A549 treated with AZD9567 at 1 μM for 4 hours (cell line): Measurements from ENCODE around the gene OGDHL. TPM values are rescaled to one million over a fixed set of nuclear protein-coding genes. Genes with fewer than 3 reads are reported as not detected.

Experiments
- total RNA-seq: library from RNA; stranded (reverse); fragments of 200-300 nt; extraction: Qiagen RNA extraction; gene quantifications from 5 replicates; pipeline ENCODE4 v1.2.3, GENCODE V29; 2022; ENCODE audit not compliant: insufficient read depth

OGDHL gene
- total RNA-seq = 0.22 to 0.35 TPM (median 0.27 TPM) in 4 of 5 replicates, not detected in the other

GRCh38 chr10:49761789-49762565 lies at the start of gene OGDHL:
Gene OGDHL (minus strand): TSS chr10:49762323. CDS start chr10:49758592, 3,731 bp downstream.

Other genes with a start within 250 kb of the OGDHL start
- 5.4 to 9.7 TPM (median 6.6 TPM) in 5 replicates for gene ERCC6, start 223.2 kb downstream of the OGDHL start, total RNA-seq
- gene SLC18A3, start 152.0 kb downstream of the OGDHL start, total RNA-seq = 0.03 to 0.06 TPM in 2 of 5 replicates, not detected in the others
- gene CHAT, start 148.3 kb downstream of the OGDHL start, total RNA-seq = not detected in 5 replicates
- gene C10orf53, start 82.7 kb downstream of the OGDHL start, total RNA-seq = not detected in 5 replicates
- 15.5 to 21.2 TPM (median 20.4 TPM) in 5 replicates for gene PARG, start 179.7 kb upstream of the OGDHL start, total RNA-seq
- gene TIMM23B, start 179.7 kb upstream of the OGDHL start, total RNA-seq = 14.4 to 29.8 TPM (median 18.3 TPM) in 5 replicates
- gene AGAP6, start 226.1 kb upstream of the OGDHL start, total RNA-seq = 6.0 to 11.7 TPM (median 10.2 TPM) in 5 replicates